OCI-LY3 (cell line): ENCODE measurements around the gene COL4A1.

Experiments
- H2AFZ ChIP-seq: fragments of 200-600, 300-600 bp; shearing (Covaris generic); 2 replicates; pipeline ENCODE4 v1.6.0; 2014; ENCODE audit warnings: antibody characterized with exemption, low read depth, low read length
- H3K27ac ChIP-seq: fragments of 200-600, 300-600 bp; sonication (generic); 2 replicates; pipeline ENCODE4 v1.5.1; 2014; ENCODE audit warnings: mild to moderate bottlenecking, low read length, moderate library complexity, mixed read lengths
- H3K27me3 ChIP-seq: fragments of 200-600, 300-600 bp; sonication (generic); 2 replicates; pipeline ENCODE4 v1.6.1; 2014; ENCODE audit warnings: low read depth, low read length, mixed read lengths
- H3K36me3 ChIP-seq: fragments of 200-600, 300-600 bp; sonication (generic); replicated peaks from 2 replicates; pipeline ENCODE3; 2014; ENCODE audit warnings: low read depth, low read length, mixed read lengths
- H3K4me1 ChIP-seq: fragments of 300-600, 200-600 bp; sonication (generic); 2 replicates; pipeline ENCODE4 v1.6.1; 2014; ENCODE audit warnings: low read length, mixed read lengths
- H3K4me2 ChIP-seq: fragments of 200-600, 300-600 bp; sonication (generic); 2 replicates; pipeline ENCODE4 v1.6.1; 2014; ENCODE audit warnings: low read length, mixed read lengths
- H3K4me3 ChIP-seq: fragments of 300-600, 200-600 bp; sonication (generic); 2 replicates; pipeline ENCODE4 v1.5.1; 2014; ENCODE audit warnings: antibody characterized with exemption, mild to moderate bottlenecking, low read length, moderate library complexity
- H3K79me2 ChIP-seq: fragments of 300-600, 200-600 bp; shearing (Covaris generic); 2 replicates; pipeline ENCODE4 v1.6.1; 2014; ENCODE audit warnings: mild to moderate bottlenecking, low read length, mixed read lengths
- H3K9ac ChIP-seq: fragments of 300-600, 200-600 bp; shearing (Covaris generic); 2 replicates; pipeline ENCODE4 v1.6.0; 2014; ENCODE audit warnings: mild to moderate bottlenecking, low read length, moderate library complexity
- H3K9me3 ChIP-seq: fragments of 200-600, 300-600 bp; shearing (Covaris generic); 2 replicates; pipeline ENCODE4 v1.6.1; 2014; ENCODE audit warnings: low read length, mixed read lengths; ENCODE audit not compliant: insufficient read depth
- H4K20me1 ChIP-seq: fragments of 200-600, 300-600 bp; sonication (generic); 2 replicates; pipeline ENCODE4 v1.6.1; 2016; ENCODE audit warnings: low read length, mixed read lengths; ENCODE audit not compliant: insufficient read depth
- EZH2phosphoT487 ChIP-seq: fragments of 200-600 bp; shearing (Covaris generic); IDR thresholded peaks from 2 replicates; pipeline ENCODE4 v1.6.1; 2018; ENCODE audit warnings: antibody characterized with exemption, mixed run types, low read depth
- TF ChIP-seq, protein P1 (sequence below): fragments of 200-600, 300-600 bp; sonication (generic); IDR thresholded peaks from 2 replicates; pipeline ENCODE4 v1.5.1; 2014; ENCODE audit warnings: antibody characterized with exemption, low read length, low read depth

COL4A1 gene

DNA sequence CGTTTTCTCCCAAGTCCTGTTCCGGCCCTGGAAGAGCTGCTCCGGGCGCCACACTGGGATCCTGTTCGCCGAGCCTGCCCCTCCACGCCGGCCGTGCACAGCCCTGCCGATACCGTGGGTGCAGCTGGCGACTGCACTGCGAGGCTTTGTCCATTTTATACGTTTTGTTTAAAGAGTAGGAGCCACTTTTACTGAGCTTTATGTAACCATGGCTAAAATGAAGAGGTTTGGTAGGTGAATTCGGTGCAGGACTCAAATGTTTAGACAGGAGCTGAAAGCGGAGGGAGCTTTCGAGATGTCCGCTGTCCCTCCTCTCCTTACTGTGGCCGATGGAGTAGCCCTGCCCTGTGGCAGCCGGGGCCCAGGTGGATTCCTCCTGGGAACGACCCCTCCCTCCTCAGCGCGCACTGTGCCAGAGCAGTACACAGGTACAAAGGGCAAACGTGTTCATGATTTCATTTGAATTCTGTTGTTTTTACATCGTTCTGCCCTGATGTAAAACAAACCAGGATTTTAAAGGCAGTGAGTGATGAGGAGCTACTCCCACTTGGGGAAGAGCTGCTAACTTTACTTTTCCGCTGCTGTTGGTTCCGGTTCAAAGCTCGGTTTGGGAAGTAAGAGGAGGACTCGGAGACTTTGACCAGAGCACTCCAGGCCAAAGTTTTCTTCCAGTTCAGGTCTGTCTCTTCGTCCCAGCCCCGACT lies 1.9 kb upstream of the COL4A1 start:
- H3K79me2 ChIP-seq = no peaks in the 10 kb centered on the region

DNA sequence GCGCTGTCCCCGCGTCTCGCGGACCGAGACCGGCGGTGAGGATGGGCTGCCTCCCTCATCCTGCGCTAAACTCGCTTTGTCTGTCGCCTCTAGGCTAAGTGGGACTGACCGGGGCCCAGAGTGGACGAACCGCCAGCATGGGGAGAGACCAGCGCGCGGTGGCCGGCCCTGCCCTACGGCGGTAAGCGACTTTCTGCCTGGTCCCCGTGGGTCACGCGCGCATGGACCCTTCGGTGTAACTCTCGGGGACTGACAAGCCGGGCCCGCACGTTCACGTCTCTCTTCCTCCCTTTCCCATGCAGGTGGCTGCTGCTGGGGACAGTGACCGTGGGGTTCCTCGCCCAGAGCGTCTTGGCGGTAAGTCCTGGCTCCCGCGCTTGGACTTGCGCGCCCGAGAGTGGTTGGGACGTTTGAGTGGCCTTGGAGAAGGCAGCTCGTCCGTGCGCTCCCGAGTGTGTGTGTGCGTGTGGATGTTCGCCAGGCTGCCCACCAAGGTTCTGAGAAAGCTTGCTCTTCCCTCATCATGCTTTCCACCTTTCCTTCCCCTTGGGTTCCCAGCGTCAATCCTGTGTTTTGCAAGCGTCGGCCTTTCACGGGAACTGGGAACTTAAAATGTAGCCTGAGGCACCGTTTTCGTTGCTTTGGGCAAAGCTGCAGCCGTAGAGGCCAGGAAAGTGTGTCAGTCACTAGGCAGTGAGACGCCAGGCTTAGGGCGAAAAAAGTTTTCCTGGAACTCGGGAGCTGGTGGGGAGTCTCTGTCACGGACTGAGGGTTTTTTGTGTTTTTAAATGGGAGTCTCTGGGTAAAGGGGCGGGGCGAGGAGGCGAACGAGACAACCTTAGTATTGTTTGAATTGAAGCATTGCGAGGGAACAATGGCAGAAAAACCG lies 1.1 kb upstream of the COL4A1 start:
- no peak overlapping the region for H3K4me3 ChIP-seq
- no peak overlapping the region for H3K4me2 ChIP-seq
- no peak overlapping the region for H3K27ac ChIP-seq
- H3K9me3 ChIP-seq = no peaks in the 10 kb centered on the region
- no peaks in the 10 kb centered on the region for H4K20me1 ChIP-seq
- H3K9ac ChIP-seq = no peak overlapping the region
- H3K79me2 ChIP-seq = no peaks in the 10 kb centered on the region
- H3K4me1 ChIP-seq = no peaks in the 10 kb centered on the region
- H3K27me3 ChIP-seq = peaks cover 26% of the 10 kb centered on the region
- TF ChIP-seq EZH2phosphoT487 = no peak
- TF ChIP-seq, protein P1, sequence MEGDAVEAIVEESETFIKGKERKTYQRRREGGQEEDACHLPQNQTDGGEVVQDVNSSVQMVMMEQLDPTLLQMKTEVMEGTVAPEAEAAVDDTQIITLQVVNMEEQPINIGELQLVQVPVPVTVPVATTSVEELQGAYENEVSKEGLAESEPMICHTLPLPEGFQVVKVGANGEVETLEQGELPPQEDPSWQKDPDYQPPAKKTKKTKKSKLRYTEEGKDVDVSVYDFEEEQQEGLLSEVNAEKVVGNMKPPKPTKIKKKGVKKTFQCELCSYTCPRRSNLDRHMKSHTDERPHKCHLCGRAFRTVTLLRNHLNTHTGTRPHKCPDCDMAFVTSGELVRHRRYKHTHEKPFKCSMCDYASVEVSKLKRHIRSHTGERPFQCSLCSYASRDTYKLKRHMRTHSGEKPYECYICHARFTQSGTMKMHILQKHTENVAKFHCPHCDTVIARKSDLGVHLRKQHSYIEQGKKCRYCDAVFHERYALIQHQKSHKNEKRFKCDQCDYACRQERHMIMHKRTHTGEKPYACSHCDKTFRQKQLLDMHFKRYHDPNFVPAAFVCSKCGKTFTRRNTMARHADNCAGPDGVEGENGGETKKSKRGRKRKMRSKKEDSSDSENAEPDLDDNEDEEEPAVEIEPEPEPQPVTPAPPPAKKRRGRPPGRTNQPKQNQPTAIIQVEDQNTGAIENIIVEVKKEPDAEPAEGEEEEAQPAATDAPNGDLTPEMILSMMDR = no peak
- H3K36me3 ChIP-seq = no peaks in the 10 kb centered on the region
- H2AFZ ChIP-seq = no peak overlapping the region

More for the DNA sequence above, 1.9 kb upstream of the COL4A1 start:
- Histone ChIP-seq H3K36me3 (no peaks in the 10 kb centered on the region), H2AFZ (no peak overlapping the region), H3K27ac (no peak overlapping the region), H3K9me3 (no peaks in the 10 kb centered on the region), H3K27me3 (peaks cover 18% of the 10 kb centered on the region), H4K20me1 (no peaks in the 10 kb centered on the region), H3K4me3 (no peak overlapping the region), H3K4me2 (no peak overlapping the region), H3K9ac (no peak overlapping the region), H3K4me1 (no peaks in the 10 kb centered on the region)
- TF ChIP-seq, protein P1 = no peak
- TF ChIP-seq EZH2phosphoT487 = no peak

DNA sequence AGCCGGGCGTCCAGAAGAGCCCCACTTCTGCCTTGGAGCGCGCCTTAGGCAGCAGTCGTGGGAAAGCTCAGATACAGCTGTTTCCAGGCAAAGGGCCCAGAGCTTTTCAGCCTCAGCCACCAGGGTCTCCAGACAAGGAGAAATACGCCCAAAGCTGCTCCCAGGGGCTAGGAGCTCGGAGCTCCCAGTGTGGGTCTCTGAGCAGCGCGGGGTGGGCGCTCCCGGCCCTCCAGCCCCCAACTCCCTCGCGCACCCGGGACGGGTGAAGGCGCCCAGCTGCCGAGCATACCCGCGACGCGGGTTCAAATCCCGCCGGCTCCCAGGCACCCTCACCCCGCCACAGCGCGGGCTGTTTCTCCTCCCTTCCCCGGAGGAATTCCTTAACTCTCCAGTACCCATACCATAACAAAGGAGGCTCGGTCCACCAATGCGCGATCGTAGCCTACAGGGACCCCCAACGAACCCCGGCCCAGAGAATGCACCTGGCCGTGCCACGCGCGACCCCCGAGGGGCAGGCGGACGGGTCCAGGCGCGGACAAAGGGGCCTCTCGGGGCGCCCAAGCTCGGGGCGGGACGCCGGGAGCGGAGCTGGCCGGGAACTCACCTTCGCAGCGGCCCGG lies 507 bp downstream of the COL4A1 start:
- H3K4me3 ChIP-seq = no peak overlapping the region
- no peaks in the 10 kb centered on the region for H3K4me1 ChIP-seq
- H3K4me2 ChIP-seq = no peak overlapping the region
- H3K36me3 ChIP-seq = no peaks in the 10 kb centered on the region
- H3K9me3 ChIP-seq = no peaks in the 10 kb centered on the region
- no peaks in the 10 kb centered on the region for H4K20me1 ChIP-seq
- TF ChIP-seq, protein P1 = no peak
- TF ChIP-seq EZH2phosphoT487 = no peak
- no peaks in the 10 kb centered on the region for H3K79me2 ChIP-seq
- peaks cover 41% of the 10 kb centered on the region for H3K27me3 ChIP-seq
- no peak overlapping the region for H3K27ac ChIP-seq
- no peak overlapping the region for H3K9ac ChIP-seq
- no peak overlapping the region for H2AFZ ChIP-seq

DNA sequence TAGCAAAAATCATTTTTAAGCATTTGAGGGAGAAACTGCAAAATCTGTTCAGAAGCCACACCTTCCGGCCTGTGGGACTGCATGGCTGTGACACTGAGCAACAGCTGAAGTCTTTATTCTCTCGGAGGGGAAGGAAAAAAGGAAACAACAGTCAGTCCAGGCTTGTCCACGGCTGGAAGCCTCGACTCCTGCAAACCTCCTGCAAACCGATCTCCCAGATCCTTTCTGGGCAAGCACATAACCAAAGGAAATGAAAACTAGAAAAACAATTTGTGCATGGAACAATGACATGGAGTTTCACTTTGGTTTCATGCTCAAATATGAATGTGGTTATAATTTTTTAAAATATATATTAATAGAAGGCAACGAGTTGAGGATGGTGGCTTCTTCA lies 1.0 kb downstream of the COL4A1 start:
- Histone ChIP-seq H3K4me2 (no peak overlapping the region), H3K4me1 (no peaks in the 10 kb centered on the region), H3K36me3 (no peaks in the 10 kb centered on the region), H3K9me3 (no peaks in the 10 kb centered on the region), H3K27ac (no peak overlapping the region), H4K20me1 (no peaks in the 10 kb centered on the region), H2AFZ (no peak overlapping the region), H3K9ac (no peak overlapping the region), H3K27me3 (peaks cover 46% of the 10 kb centered on the region), H3K4me3 (no peak overlapping the region), H3K79me2 (no peaks in the 10 kb centered on the region)
- TF ChIP-seq, protein P1 = no peak
- TF ChIP-seq EZH2phosphoT487 = no peak
